NT2/D1 (cell line): ENCODE results near the gene AK9.

Experiments used
- SUZ12 ChIP-seq: IDR thresholded peaks from 2 replicates; pipeline ENCODE4 v1.6.1; 2011; ENCODE audit not compliant: insufficient read length, insufficient read depth; ENCODE audit errors: extremely low read depth
- YY1 ChIP-seq: IDR thresholded peaks from 2 replicates; pipeline ENCODE4 v1.6.1; 2011; ENCODE audit not compliant: insufficient read length, insufficient read depth
- ZNF274 ChIP-seq: IDR thresholded peaks from 2 replicates; pipeline ENCODE4 v1.6.1; 2011; ENCODE audit warnings: mild to moderate bottlenecking, low read depth, low read length

DNA sequence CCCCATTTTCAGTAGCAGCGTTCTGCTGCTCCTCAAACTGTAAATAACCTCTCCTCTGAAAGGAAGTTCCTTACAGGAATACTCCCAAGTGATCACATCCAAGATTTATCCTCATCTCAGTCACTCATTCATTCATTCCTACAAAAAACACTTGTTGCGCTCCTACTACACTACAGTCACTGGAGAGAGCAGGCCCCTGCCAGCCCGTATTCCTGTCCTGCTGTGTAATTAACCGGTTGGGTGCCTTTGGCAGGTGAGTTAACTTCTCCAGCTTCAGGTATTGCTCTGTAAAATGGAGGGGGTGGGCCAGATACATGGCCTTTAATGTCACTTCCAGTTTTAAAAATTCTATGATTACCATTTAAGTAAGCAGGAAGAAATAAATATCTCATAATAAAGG lies 192.9 kb downstream of the AK9 start:
- TF ChIP-seq ZNF274: no peak
- TF ChIP-seq SUZ12: no peak
- TF ChIP-seq YY1: no peak
